SK-N-SH treated with all-trans-retinoic acid at 6 μM for 48 hours (cell line): ENCODE data around the gene RFX6.

Experiments
- ARNTL ChIP-seq: fragments of 450-650 bp; formaldehyde crosslinking; IDR thresholded peaks from 2 replicates; pipeline ENCODE4 v1.5.0; 2020; ENCODE audit warnings: low read depth, mild to moderate bottlenecking, moderate library complexity, borderline replicate concordance
- CREB5 ChIP-seq: fragments of 250-450 bp; sonication (Bioruptor Pico); IDR thresholded peaks from 2 replicates; pipeline ENCODE4 v1.5.1; 2020; ENCODE audit warnings: low read depth, mild to moderate bottlenecking, moderate library complexity
- PATZ1 ChIP-seq: fragments of 250-450 bp; sonication (Bioruptor Pico); IDR thresholded peaks from 2 replicates; pipeline ENCODE4 v1.8.0; 2020; ENCODE audit warnings: mild to moderate bottlenecking, moderate library complexity, borderline replicate concordance
- SNAI2 ChIP-seq: fragments of 250-450 bp; sonication (Bioruptor Pico); IDR thresholded peaks from 2 replicates; pipeline ENCODE4 v1.5.0; 2020; ENCODE audit warnings: mild to moderate bottlenecking, moderate library complexity
- ZFP3 ChIP-seq: fragments of 250-450 bp; sonication (Bioruptor Pico); IDR thresholded peaks from 2 replicates; pipeline ENCODE4 v1.5.0; 2020; ENCODE audit warnings: mild to moderate bottlenecking, moderate library complexity
- ZFP30 ChIP-seq: fragments of 450-650 bp; formaldehyde crosslinking; IDR thresholded peaks from 2 replicates; pipeline ENCODE4 v1.5.0; 2022; ENCODE audit warnings: mild to moderate bottlenecking, moderate library complexity
- ZNF565 ChIP-seq: fragments of 450-650 bp; formaldehyde crosslinking; conservative IDR thresholded peaks from 2 replicates; pipeline ENCODE4 v1.5.0; 2020; ENCODE audit warnings: low read depth, mild to moderate bottlenecking, moderate library complexity

- TF ChIP-seq ZFP30 (CRISPR knock-in tag) (no peak), SNAI2 (no peak), PATZ1 (no peak), CREB5 (CRISPR knock-in tag) (no peak), ZNF565 (CRISPR knock-in tag) (no peak), ARNTL (CRISPR knock-in tag) (no peak), ZFP3 (CRISPR knock-in tag) (no peak)
Measured at GRCh38 chr6:116975600-116975999, 98.6 kb downstream of the RFX6 start.
